H1 (cell line): ENCODE measurements around the gene PPP1R1B. TPM values are rescaled to one million over a fixed set of nuclear protein-coding genes. Genes with fewer than 3 reads are reported as not detected.
A peak's percentile ranks its signal among the peaks of the same experiment; 100 is the strongest.

Source experiments
- CTCF ChIA-PET: fragments of 300-600 bp; sonication (Branson Sonifier 250); formaldehyde crosslinking; loops from one replicate; lab custom pipeline; 2021; ENCODE audit not compliant: partially characterized antibody; lab: Charles Lee
- POLR2A ChIA-PET: fragments of 300-600 bp; sonication (Branson Sonifier 250); formaldehyde crosslinking; loops from one replicate; lab custom pipeline; 2021; ENCODE audit warnings: inconsistent platforms; ENCODE audit not compliant: partially characterized antibody; lab: Charles Lee
- DNase-seq, 2 experiments: peaks; one replicate each; pipeline versions ENCODE4 v3.0.0 to v3.0.0-alpha.2; 2010 to 2022; ENCODE audit warnings: low spot score in 2 of 2, low read depth in 1 of 2, mixed read lengths in 1 of 2
- FAIRE-seq: peaks from 2 replicates; lab custom pipeline; 2011; peaks lifted over from hg19 to GRCh38; lab: Jason Lieb, UNC
- H2AFZ ChIP-seq: 2 replicates; pipeline ENCODE4 v1.8.1; 2012; ENCODE audit warnings: low read length, inconsistent platforms
- H2AK5ac ChIP-seq: 2 replicates; pipeline ENCODE4 v1.6.1; 2013; ENCODE audit warnings: low read depth, low read length
- H2BK120ac ChIP-seq: replicated peaks from 2 replicates; pipeline ENCODE3; 2013; ENCODE audit warnings: low read depth, low read length, inconsistent platforms
- H2BK12ac ChIP-seq: 2 replicates; pipeline ENCODE4 v1.6.1; 2013; ENCODE audit warnings: low read depth, low read length
- H2BK15ac ChIP-seq: 2 replicates; pipeline ENCODE4 v1.6.1; 2013; ENCODE audit warnings: low read length
- H2BK20ac ChIP-seq: 2 replicates; pipeline ENCODE4 v1.6.1; 2013; ENCODE audit warnings: low read length
- H2BK5ac ChIP-seq: 2 replicates; pipeline ENCODE4 v1.6.1; 2013; ENCODE audit warnings: low read depth, low read length
- H3K14ac ChIP-seq: 2 replicates; pipeline ENCODE4 v1.6.1; 2013; ENCODE audit warnings: inconsistent platforms; ENCODE audit not compliant: insufficient read length
- H3K18ac ChIP-seq: 2 replicates; pipeline ENCODE4 v1.6.1; 2013; ENCODE audit warnings: low read length; ENCODE audit errors: extremely low read depth
- H3K23ac ChIP-seq: 2 replicates; pipeline ENCODE4 v1.6.1; 2013; ENCODE audit warnings: inconsistent platforms; ENCODE audit not compliant: insufficient read length
- H3K23me2 ChIP-seq: 2 replicates; pipeline ENCODE4 v1.6.1; 2013; ENCODE audit warnings: low read depth, low read length
- H3K27ac ChIP-seq: 2 replicates; pipeline ENCODE4 v1.6.1; 2011; ENCODE audit warnings: low read depth, low read length, inconsistent platforms
- H3K27me3 ChIP-seq, 4 experiments: replicated peaks in 1 of 4; 1 replicate in 1 of 4; 2 replicates in 3 of 4; pipeline versions ENCODE4 v1.6.1 to v1.8.1; 2011 to 2013; ENCODE audit warnings: low read length in 3 of 4, mild to moderate bottlenecking in 3 of 4, inconsistent platforms in 2 of 4, mixed read lengths in 2 of 4, moderate library complexity in 1 of 4; ENCODE audit not compliant: control insufficient read depth in 3 of 4, insufficient read depth in 3 of 4; ENCODE audit errors: extremely low read depth in 1 of 4
- H3K36me3 ChIP-seq, 4 experiments: 2 replicates each; pipeline versions ENCODE4 v1.6.1 to v1.8.1; 2011 to 2013; ENCODE audit warnings: mild to moderate bottlenecking in 4 of 4, low read length in 3 of 4, moderate library complexity in 2 of 4, control low read depth in 1 of 4, inconsistent platforms in 1 of 4; ENCODE audit not compliant: insufficient read depth in 4 of 4, control insufficient read depth in 2 of 4
- H3K4ac ChIP-seq: replicated peaks from 2 replicates; pipeline ENCODE3; 2013; ENCODE audit warnings: low read length, low read depth, mixed read lengths, inconsistent platforms; ENCODE audit not compliant: insufficient read length
- H3K4me1 ChIP-seq, 4 experiments: replicated peaks in 1 of 4; 1 replicate in 1 of 4; 2 replicates in 3 of 4; pipeline versions ENCODE4 v1.6.1 to v1.8.1; 2011 to 2013; ENCODE audit warnings: low read length in 3 of 4, inconsistent platforms in 2 of 4, mixed read lengths in 1 of 4; ENCODE audit not compliant: insufficient read depth in 4 of 4, control insufficient read depth in 3 of 4
- H3K4me2 ChIP-seq, 2 experiments: 2 replicates each; pipeline versions ENCODE4 v1.6.1 to v1.8.1; 2011 to 2013; ENCODE audit warnings: low read depth in 2 of 2, low read length in 2 of 2, control low read depth in 1 of 2, inconsistent platforms in 1 of 2, mild to moderate bottlenecking in 1 of 2; ENCODE audit not compliant: insufficient read depth in 1 of 2
- H3K4me3 ChIP-seq, 4 experiments: fragments of 200-600, 300-600 bp in 1 of 4; sonication (generic), shearing (Covaris generic), sonication (Bioruptor Twin) in 1 of 4; 2 replicates each; pipeline versions ENCODE4 v1.5.1 to v1.8.1; 2011 to 2016; ENCODE audit warnings: low read length in 4 of 4, low read depth in 3 of 4, control low read depth in 2 of 4, inconsistent platforms in 2 of 4, mild to moderate bottlenecking in 2 of 4, mixed read lengths in 1 of 4, moderate library complexity in 1 of 4; ENCODE audit not compliant: insufficient read depth in 2 of 4; ENCODE audit errors: extremely low read depth in 1 of 4
- H3K56ac ChIP-seq: replicated peaks from 2 replicates; pipeline ENCODE3; 2013; ENCODE audit warnings: low read depth, mild to moderate bottlenecking, mixed read lengths, low read length, inconsistent platforms; ENCODE audit not compliant: insufficient read length
- H3K79me1 ChIP-seq: 2 replicates; pipeline ENCODE4 v1.6.1; 2013; ENCODE audit warnings: low read depth, low read length, control low read depth
- H3K79me2 ChIP-seq, 2 experiments: 2 replicates each; pipeline versions ENCODE4 v1.6.1 to v1.8.1; 2012 to 2013; ENCODE audit warnings: low read length in 2 of 2, mild to moderate bottlenecking in 2 of 2, inconsistent platforms in 1 of 2; ENCODE audit not compliant: insufficient read depth in 2 of 2, control insufficient read depth in 1 of 2
- H3K9ac ChIP-seq, 4 experiments: replicated peaks in 1 of 4; 1 replicate in 1 of 4; 2 replicates in 3 of 4; pipeline versions ENCODE4 v1.6.1 to v1.8.1; 2011 to 2013; ENCODE audit warnings: low read depth in 3 of 4, low read length in 3 of 4, control low read depth in 2 of 4, mild to moderate bottlenecking in 2 of 4, moderate library complexity in 2 of 4, inconsistent platforms in 1 of 4; ENCODE audit errors: extremely low read depth in 1 of 4
- H3K9me3 ChIP-seq, 2 experiments: 2 replicates each; pipeline versions ENCODE4 v1.6.1 to v1.8.1; 2012 to 2013; ENCODE audit warnings: mild to moderate bottlenecking in 2 of 2, moderate library complexity in 2 of 2, control low read depth in 1 of 2, inconsistent platforms in 1 of 2, low read depth in 1 of 2, low read length in 1 of 2, mixed read lengths in 1 of 2; ENCODE audit not compliant: insufficient read depth in 2 of 2
- H4K20me1 ChIP-seq, 2 experiments: replicated peaks in 1 of 2; 2 replicates each; pipeline versions ENCODE3 to v1.8.1; 2011 to 2013; ENCODE audit warnings: inconsistent platforms in 2 of 2, low read length in 2 of 2, mild to moderate bottlenecking in 1 of 2; ENCODE audit not compliant: insufficient read depth in 2 of 2, control insufficient read depth in 1 of 2
- H4K5ac ChIP-seq: 2 replicates; pipeline ENCODE4 v1.6.1; 2013; ENCODE audit warnings: low read length, low read depth, mixed read lengths, inconsistent platforms; ENCODE audit not compliant: insufficient read length
- H4K8ac ChIP-seq: 2 replicates; pipeline ENCODE4 v1.8.0; 2013; ENCODE audit warnings: mild to moderate bottlenecking, moderate library complexity, low read length, inconsistent platforms; ENCODE audit not compliant: insufficient read depth; ENCODE audit errors: extremely low read depth
- H4K91ac ChIP-seq: replicated peaks from 2 replicates; pipeline ENCODE3; 2013; ENCODE audit warnings: low read length, mixed read lengths, inconsistent platforms; ENCODE audit not compliant: insufficient read length
- ASH2L ChIP-seq: fragments of 200-600, 300-600 bp; sonication (generic); IDR thresholded peaks from one replicate; pipeline ENCODE4 v1.7.1; 2017; ENCODE audit warnings: low read length
- EP300 ChIP-seq, 2 experiments: IDR thresholded peaks; 1 replicate in 1 of 2; 2 replicates in 1 of 2; pipeline ENCODE4 v1.6.1; 2011 to 2012; ENCODE audit warnings: low read depth in 2 of 2, low read length in 2 of 2, mild to moderate bottlenecking in 2 of 2, borderline replicate concordance in 1 of 2, inconsistent platforms in 1 of 2, moderate library complexity in 1 of 2
- HDAC2 ChIP-seq, 2 experiments: fragments of 300-600 bp in 1 of 2; sonication (generic) in 1 of 2; IDR thresholded peaks; 2 replicates each; pipeline ENCODE4 v1.6.1; 2011 to 2012; ENCODE audit warnings: low read depth in 2 of 2, low read length in 2 of 2, mild to moderate bottlenecking in 2 of 2, moderate library complexity in 2 of 2, borderline replicate concordance in 1 of 2, inconsistent platforms in 1 of 2
- NANOG ChIP-seq: IDR thresholded peaks from 2 replicates; pipeline ENCODE4 v1.6.1; 2011; ENCODE audit warnings: low read length, low read depth, mild to moderate bottlenecking, inconsistent platforms; ENCODE audit not compliant: insufficient read depth, poor library complexity, severe bottlenecking
- NRF1 ChIP-seq: IDR thresholded peaks from 2 replicates; pipeline ENCODE4 v1.6.1; 2011; ENCODE audit warnings: mild to moderate bottlenecking, low read depth, low read length, improper control_type of control experiment
- SP1 ChIP-seq: IDR thresholded peaks from 2 replicates; pipeline ENCODE4 v1.6.1; 2011; ENCODE audit warnings: low read depth, low read length
- TEAD4 ChIP-seq: IDR thresholded peaks from 2 replicates; pipeline ENCODE4 v1.6.1; 2012; ENCODE audit warnings: low read depth, low read length, inconsistent platforms, mixed read lengths
- YY1 ChIP-seq: IDR thresholded peaks from 2 replicates; pipeline ENCODE4 v1.6.1; 2011; ENCODE audit warnings: low read depth, mild to moderate bottlenecking, low read length
- ZNF274 ChIP-seq: IDR thresholded peaks from 2 replicates; pipeline ENCODE4 v1.7.0; 2012; ENCODE audit warnings: low read length, borderline replicate concordance; ENCODE audit errors: extremely low read depth
- WGBS, 2 experiments: shearing (Covaris generic) in 1 of 2; methylation state at CpG; one replicate each; pipeline versions ENCODE4 v1.1.6 to v1.1.7; 2013 to 2015; ENCODE audit warnings: low lambda C conversion rate in 2 of 2, mixed read lengths in 2 of 2, inconsistent platforms in 1 of 2, low coverage in 1 of 2, missing lambda C conversion rate in 1 of 2; ENCODE audit not compliant: insufficient replicate concordance in 2 of 2, insufficient coverage in 1 of 2, insufficient read length in 1 of 2; ENCODE audit errors: extremely low coverage in 1 of 2, missing lambda C conversion rate in 1 of 2; 5-methylcytosine and 5-hydroxymethylcytosine counted together
- polyA plus RNA-seq, 7 experiments: library from polyadenylated mRNA; depleted of rRNA in 3 of 7; stranded (reverse) in 5 of 7; unstranded in 2 of 7; fragments of >200 nt in 5 of 7; fragments of 200-250 nt in 2 of 7; gene quantifications; 1 replicate in 5 of 7; 2 replicates in 1 of 7; 4 replicates in 1 of 7; pipeline versions ENCODE4 v1.2.1 to v1.2.3, GENCODE V29; 2011 to 2013; ENCODE audit warnings: missing spikeins in 2 of 7, mixed read lengths in 2 of 7
- total RNA-seq: library from RNA; stranded (reverse); fragmentation: NEBNext Ultra II Directional; extraction: Animal tissue kit (Norgen Biotek cat#: 25700); gene quantifications from 2 replicates; pipeline ENCODE4 v1.2.1, GENCODE V29; 2021
- TF ChIP-seq, protein P1 (sequence below): IDR thresholded peaks from 2 replicates; pipeline ENCODE4 v1.6.1; 2012; ENCODE audit warnings: inconsistent platforms

PPP1R1B gene
- total and polyA plus RNA-seq, 2 of the 8 experiments (the other 6 are each of a cell fraction or from before 2014, with no cell fraction given), result 10.7 to 22.3 TPM

DNA sequence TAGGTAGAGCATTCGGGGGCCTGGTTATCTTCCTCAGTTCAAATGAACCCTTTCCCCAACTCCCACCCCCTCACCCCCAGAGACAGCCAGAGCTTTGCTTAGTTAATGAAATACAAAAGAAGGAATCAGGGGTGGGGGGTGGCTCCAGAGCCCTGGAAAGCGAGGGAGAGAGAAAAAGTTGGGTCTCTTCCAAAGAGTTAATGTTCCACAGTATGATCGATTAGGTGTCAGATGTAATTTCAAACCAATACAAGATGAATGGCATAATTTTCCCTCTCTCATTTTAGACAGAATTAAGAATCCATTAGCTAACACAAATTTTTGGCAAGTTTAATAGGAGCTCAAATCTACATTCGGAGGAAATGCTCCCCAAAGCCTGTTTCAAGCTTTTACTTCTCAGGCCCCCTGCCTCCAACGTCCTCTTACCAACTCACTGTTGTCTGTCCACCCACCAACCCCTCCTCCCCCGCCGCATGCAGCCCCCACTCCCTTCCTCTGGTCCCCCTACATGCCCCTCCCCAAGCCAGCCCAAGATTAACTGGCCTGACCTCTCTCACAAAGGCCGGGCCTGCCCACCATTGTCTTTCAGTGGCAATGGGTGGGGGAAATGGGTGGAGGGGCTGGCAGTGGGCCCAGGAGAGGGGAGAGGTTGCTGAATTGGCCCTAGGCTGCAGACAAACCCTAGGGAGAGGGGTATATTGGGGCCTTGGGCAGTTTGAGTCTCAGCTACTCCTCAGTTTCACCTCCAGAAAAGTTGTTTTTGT lies 47.3 kb upstream of the PPP1R1B start:
- no peak overlapping the region for H2AFZ ChIP-seq
- no peak overlapping the region for H4K5ac ChIP-seq
- no peaks in the 10 kb centered on the region for H3K79me2 ChIP-seq
- peak in 1 of 2 experiments; percentile 67 for DNase-seq
- H3K4me2 ChIP-seq, result peak overlapping the region; percentile 8 to 58
- H2BK20ac ChIP-seq, result peak overlapping the region; percentile 98; the same call in 1 of the 2 replicates
- H2BK120ac ChIP-seq, result peak overlapping the region; percentile 59
- no peak overlapping the region; the same call in 1 of the 2 replicates for H3K27ac ChIP-seq
- H3K23ac ChIP-seq, result no peak overlapping the region
- H2AK5ac ChIP-seq, result no peak overlapping the region
- H4K8ac ChIP-seq, result no peak overlapping the region
- H2BK15ac ChIP-seq, result no peak overlapping the region; the same call in 1 of the 2 replicates
- peak overlapping the region; percentile 76 for H3K4ac ChIP-seq
- WGBS, 2 experiments, result 25% methylated on average over 6 of the region's 8 CpGs; no CpG with 5 or more reads in 1 of the 2 experiments
- peaks cover 13 to 22% (median 15%) of the 10 kb centered on the region in 4 experiments for H3K4me1 ChIP-seq
- H3K18ac ChIP-seq, result peak overlapping the region; percentile 79; the same call in 1 of the 2 replicates
- H3K14ac ChIP-seq, result no peak overlapping the region
- peak overlapping the region; percentile 72; the same call in 1 of the 2 replicates for H2BK5ac ChIP-seq
- H3K4me3 ChIP-seq, result peak overlapping the region in 2 of 4 experiments; percentile 5 to 31; a peak in 3 of 8 replicates
- no peaks in the 10 kb centered on the region for H3K36me3 ChIP-seq
- no peak overlapping the region for H3K9ac ChIP-seq
- ChIA-PET POLR2A (interaction anchor here (1.0 to 2.1 kb wide), 6 partner anchors 8 to 348 kb away, joined by 3 to 12 read pairs (median 3); partner anchors contain the start of genes LRRC3C and ORMDL3), CTCF (interaction anchor here (0.6 to 11.6 kb wide), 13 partner anchors 15 to 1147 kb away, joined by 3 to 167 read pairs (median 5); partner anchors contain the start of gene PPP1R1B)
- no peaks in the 10 kb centered on the region for H4K20me1 ChIP-seq
- no peaks in the 10 kb centered on the region for H3K9me3 ChIP-seq
- FAIRE-seq, result peak; percentile 45
- H3K27me3 ChIP-seq, result peaks cover 0 to 4% (median 2%) of the 10 kb centered on the region in 4 experiments; a peak in 3 of 7 replicates
- peak overlapping the region; percentile 86 for H4K91ac ChIP-seq
- H3K79me1 ChIP-seq, result no peaks in the 10 kb centered on the region
- H2BK12ac ChIP-seq, result 0 out of 2 replicates have a peak overlapping the region, but pooled peaks have one; percentile 45
- no peak overlapping the region for H3K56ac ChIP-seq
- no peaks in the 10 kb centered on the region for H3K23me2 ChIP-seq
- TF ChIP-seq, protein P1, sequence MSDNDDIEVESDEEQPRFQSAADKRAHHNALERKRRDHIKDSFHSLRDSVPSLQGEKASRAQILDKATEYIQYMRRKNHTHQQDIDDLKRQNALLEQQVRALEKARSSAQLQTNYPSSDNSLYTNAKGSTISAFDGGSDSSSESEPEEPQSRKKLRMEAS, result peak; percentile 34; the same call in 1 of the 2 replicates
- TF ChIP-seq YY1 (peak; percentile 66; the same call in 1 of the 2 replicates), NRF1 (no peak), NANOG (peak; percentile 32), ASH2L (peak; percentile 8), ZNF274 (no peak), EP300 (IDR thresholded peaks at IDR 0.05; ENCODE audit: borderline replicate concordance in 1 of 2, low read depth in 2 of 2, low read length in 2 of 2) (0 out of 3 replicates have a peak, but pooled peaks of 1 of the 2 experiments have one; percentile 15), SP1 (0 out of 2 replicates have a peak, but pooled peaks have one; percentile 41), TEAD4 (no peak), HDAC2 (IDR thresholded peaks at IDR 0.05; ENCODE audit: borderline replicate concordance in 1 of 2, low read depth in 2 of 2, low read length in 2 of 2) (0 out of 4 replicates have a peak, but pooled peaks of 1 of the 2 experiments have one; percentile 57)
